HL-60 (cell line): ENCODE measurements around the gene C1D.
"Not testable (repeated sequence)": the region's sequence is repeated elsewhere in the genome, so short reads cannot be mapped to it uniquely, and the experiment has no call there.

Experiments
- DNase-seq, 2 experiments: peaks; one replicate each; pipeline ENCODE4 v3.0.0-alpha.2; 2010 to 2020; ENCODE audit warnings: low read depth in 1 of 2, low spot score in 1 of 2
- H3K27ac ChIP-seq: fragments of 250-450 bp; sonication (Bioruptor Pico); replicated peaks from 2 replicates; pipeline ENCODE4 v1.5.1; 2020; ENCODE audit warnings: mild to moderate bottlenecking, moderate library complexity
- H3K27me3 ChIP-seq: fragments of 250-450 bp; sonication (Bioruptor Pico); 2 replicates; pipeline ENCODE4 v1.5.1; 2021; ENCODE audit warnings: mild to moderate bottlenecking, moderate library complexity; ENCODE audit not compliant: insufficient read depth, poor library complexity, severe bottlenecking
- H3K4me3 ChIP-seq: replicated peaks from 2 replicates; pipeline ENCODE4 v1.5.1; 2011; ENCODE audit warnings: mild to moderate bottlenecking, control low read depth, low read length; ENCODE audit not compliant: insufficient read depth
- CTCF ChIP-seq: IDR thresholded peaks from one replicate; pipeline ENCODE4 v1.5.1; 2011; ENCODE audit warnings: low read length, control low read depth, inconsistent platforms; ENCODE audit not compliant: insufficient read depth
- GABPA ChIP-seq: IDR thresholded peaks from 2 replicates; pipeline ENCODE4 v1.6.1; 2012; ENCODE audit warnings: low read depth
- POLR2AphosphoS5 ChIP-seq: IDR thresholded peaks from 2 replicates; pipeline ENCODE4 v1.6.1; 2012; ENCODE audit warnings: low read depth
- REST ChIP-seq: IDR thresholded peaks from 2 replicates; pipeline ENCODE4 v1.6.1; 2012; ENCODE audit warnings: low read depth; ENCODE audit not compliant: insufficient replicate concordance
- SPI1 ChIP-seq: IDR thresholded peaks from 2 replicates; pipeline ENCODE4 v1.6.1; 2012; ENCODE audit warnings: low read depth, mild to moderate bottlenecking, borderline replicate concordance

Gene C1D

GRCh38 chr2:67994716-67995115 is 68.1 kb downstream of the C1D start:
- no peak overlapping the region for H3K4me3 ChIP-seq
- peaks cover 4% of the 10 kb centered on the region for H3K27me3 ChIP-seq
- DNase-seq: no peak
- no peak for TF ChIP-seq CTCF
- no peak for TF ChIP-seq REST
- TF ChIP-seq SPI1: no peak
- TF ChIP-seq POLR2AphosphoS5: no peak
- TF ChIP-seq GABPA: no peak
- H3K27ac ChIP-seq: no peak overlapping the region

GRCh38 chr2:67994069-67994468 is 68.7 kb downstream of the C1D start:
- H3K27ac ChIP-seq, H3K4me3 ChIP-seq, H3K27me3 ChIP-seq, DNase-seq: not testable (repeated sequence)

GRCh38 chr2:67993329-67993728 is 69.5 kb downstream of the C1D start:
- Histone ChIP-seq H3K4me3 (no peak overlapping the region), H3K27ac (no peak overlapping the region), H3K27me3 (peaks cover 4% of the 10 kb centered on the region)
- no peak for DNase-seq
- no peak for TF ChIP-seq CTCF
- TF ChIP-seq POLR2AphosphoS5: no peak
- TF ChIP-seq REST: no peak
- no peak for TF ChIP-seq SPI1
- TF ChIP-seq GABPA: no peak

- DNase-seq: no peak
- Histone ChIP-seq H3K27ac (no peak overlapping the region), H3K4me3 (no peak overlapping the region), H3K27me3 (peaks cover 4% of the 10 kb centered on the region)
- no peak for TF ChIP-seq CTCF
- no peak for TF ChIP-seq GABPA
- no peak for TF ChIP-seq SPI1
- no peak for TF ChIP-seq REST
- TF ChIP-seq POLR2AphosphoS5: no peak
These were observed 71.3 kb downstream of the C1D start for GRCh38 chr2:67991456-67991855.
